ENCODE results near the gene SPIRE1.
A peak's percentile ranks its signal among the peaks of the same experiment; 100 is the strongest.

The SPIRE1 gene

DNA sequence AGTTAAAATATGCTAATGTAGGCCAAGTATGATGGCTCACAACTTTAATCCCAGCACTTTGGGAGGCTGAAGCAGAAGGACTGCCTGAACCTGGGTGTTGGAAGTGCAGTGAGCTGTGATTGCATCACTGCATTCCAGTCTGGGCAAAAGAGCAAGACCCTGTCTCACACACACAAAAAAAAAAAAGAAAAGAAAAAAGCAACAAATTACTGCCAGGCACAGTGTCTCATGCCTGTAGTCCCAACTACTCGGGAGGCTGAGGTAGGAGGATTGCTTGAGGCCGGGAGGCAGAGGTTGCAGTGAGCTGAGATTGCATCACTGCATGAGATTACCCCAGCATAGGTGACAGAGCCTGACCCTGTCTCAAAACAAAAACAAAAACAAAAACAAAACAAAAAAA, 139.6 kb downstream of the SPIRE1 start:
- H3K4me3 ChIP-seq (ENCODE audit: control insufficient read depth in 1 of 7, extremely low read depth in 1 of 7, insufficient read depth in 4 of 7, low read depth in 2 of 7, low read length in 6 of 7), result no peak overlapping the region
- H3K27me3 ChIP-seq (replicated peaks in 2 of 5; ENCODE audit: control insufficient read depth in 4 of 5, insufficient read depth in 5 of 5, low read length in 4 of 5), result no peaks in the 10 kb centered on the region
- no peaks in the 10 kb centered on the region for H3K36me3 ChIP-seq (ENCODE audit: control insufficient read depth in 4 of 4, insufficient read depth in 4 of 4, low read length in 3 of 4)
- ChIA-PET CTCF (interaction anchor here (0.8 kb wide), 1 partner anchor 127 kb away, joined by 3 read pairs; no protein-coding TSS in a partner anchor), POLR2A (interaction anchor here (0.6 kb wide), 1 partner anchor 205 kb away, joined by 3 read pairs; no protein-coding TSS in a partner anchor)
- no peak for DNase-seq
- no peaks in the 10 kb centered on the region for H3K9me3 ChIP-seq (ENCODE audit: control extremely low read depth in 1 of 5, control insufficient read depth in 4 of 5, insufficient read depth in 2 of 5, low read depth in 1 of 5, low read length in 4 of 5)
- peaks cover 0 to 16% (median 8%) of the 10 kb centered on the region in 4 experiments for H3K4me1 ChIP-seq (ENCODE audit: control extremely low read depth in 1 of 4, control insufficient read depth in 4 of 4, insufficient read depth in 4 of 4, low read length in 3 of 4)
- WGBS (ENCODE audit: insufficient coverage), result 100% methylated on average over 2 of the region's 2 CpGs
- no peak overlapping the region for H3K27ac ChIP-seq (ENCODE audit: insufficient read depth in 1 of 2, low read depth in 1 of 2, low read length in 2 of 2, poor library complexity in 1 of 2, severe bottlenecking in 2 of 2)

DNA sequence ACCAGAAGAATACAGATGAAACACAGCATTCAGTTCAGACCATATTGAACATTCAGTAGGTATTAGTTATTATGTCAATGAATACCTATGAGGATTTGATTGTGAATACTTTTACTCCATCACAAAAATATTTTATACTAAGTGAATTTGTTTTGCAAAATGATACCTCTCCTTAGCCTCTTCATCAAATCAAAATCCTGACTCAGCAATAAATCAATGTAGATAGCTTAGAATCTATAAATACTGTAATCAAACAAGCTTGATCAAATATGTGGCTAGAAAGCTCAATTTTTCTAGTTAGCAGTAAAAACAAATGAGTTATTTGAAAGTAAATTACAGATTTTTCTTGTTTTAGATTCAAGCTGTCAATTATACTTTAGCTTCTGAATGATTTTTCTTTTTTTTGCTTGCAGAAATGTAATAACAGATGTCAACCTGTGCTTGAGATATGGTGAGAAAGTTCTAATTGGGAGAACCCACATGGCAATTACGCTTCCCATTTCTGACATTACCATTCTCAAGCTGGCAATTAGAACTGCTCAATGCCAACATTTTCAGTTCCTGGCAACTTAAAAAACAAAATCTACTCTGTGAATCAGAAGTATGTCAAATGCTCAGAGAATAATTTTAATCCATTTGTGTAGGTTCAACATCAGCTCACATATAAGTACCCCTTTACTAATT, 140.6 kb downstream of the SPIRE1 start:
- POLR2A ChIA-PET, result interaction anchor here (0.6 to 0.7 kb wide), 2 partner anchors 32 to 184 kb away, joined by 3 to 4 read pairs; no protein-coding TSS in a partner anchor
- Histone ChIP-seq H3K27ac (ENCODE audit: insufficient read depth in 1 of 2, low read depth in 1 of 2, low read length in 2 of 2, poor library complexity in 1 of 2, severe bottlenecking in 2 of 2) (no peak overlapping the region), H3K36me3 (ENCODE audit: control insufficient read depth in 4 of 4, insufficient read depth in 4 of 4, low read length in 3 of 4) (no peaks in the 10 kb centered on the region), H3K4me3 (ENCODE audit: control insufficient read depth in 1 of 7, extremely low read depth in 1 of 7, insufficient read depth in 4 of 7, low read depth in 2 of 7, low read length in 6 of 7) (no peak overlapping the region), H3K9me3 (ENCODE audit: control extremely low read depth in 1 of 5, control insufficient read depth in 4 of 5, insufficient read depth in 2 of 5, low read depth in 1 of 5, low read length in 4 of 5) (no peaks in the 10 kb centered on the region), H3K27me3 (replicated peaks in 2 of 5; ENCODE audit: control insufficient read depth in 4 of 5, insufficient read depth in 5 of 5, low read length in 4 of 5) (no peaks in the 10 kb centered on the region), H3K4me1 (ENCODE audit: control extremely low read depth in 1 of 4, control insufficient read depth in 4 of 4, insufficient read depth in 4 of 4, low read length in 3 of 4) (peaks cover 0 to 16% (median 8%) of the 10 kb centered on the region in 4 experiments)
- CTCF ChIA-PET, result interaction anchor here (1.4 kb wide), 1 partner anchor 10 kb away, joined by 4 read pairs; no protein-coding TSS in a partner anchor
- no peak for DNase-seq
- whole genome bisulfite sequencing (ENCODE audit: insufficient coverage), result 80% methylated on average over 1 of the region's 1 CpG

DNA sequence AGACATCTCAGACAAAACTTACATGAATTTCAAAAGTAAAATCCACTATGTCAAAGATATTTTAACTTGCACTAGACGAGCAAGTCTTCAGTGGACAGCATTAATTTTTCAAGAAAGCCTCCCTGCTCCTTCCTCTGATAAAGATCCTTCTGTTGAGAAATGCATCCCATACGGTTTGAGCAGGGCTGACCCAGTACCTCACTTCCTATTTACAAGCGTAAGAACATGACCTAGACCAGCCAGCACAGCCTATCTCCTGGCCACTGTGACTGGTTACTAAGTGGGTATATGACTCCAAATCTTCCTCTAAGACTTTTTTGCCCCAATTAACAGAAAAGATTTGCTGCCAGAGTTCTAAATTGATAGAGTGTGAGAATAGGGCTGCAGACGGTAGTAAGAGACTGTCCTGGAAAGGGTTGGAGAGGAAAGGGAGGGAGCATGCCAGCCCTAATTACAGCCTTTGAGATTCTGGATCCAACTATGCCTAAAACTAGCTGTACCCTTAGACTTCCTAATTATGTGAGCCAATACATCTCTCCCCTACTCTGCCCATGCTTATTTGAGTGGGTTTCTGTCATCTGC, 141.8 kb downstream of the SPIRE1 start:
- Histone ChIP-seq H3K27me3 (replicated peaks in 2 of 5; ENCODE audit: control insufficient read depth in 4 of 5, insufficient read depth in 5 of 5, low read length in 4 of 5) (no peaks in the 10 kb centered on the region), H3K4me3 (ENCODE audit: control insufficient read depth in 1 of 7, extremely low read depth in 1 of 7, insufficient read depth in 4 of 7, low read depth in 2 of 7, low read length in 6 of 7) (no peak overlapping the region), H3K4me1 (ENCODE audit: control extremely low read depth in 1 of 4, control insufficient read depth in 4 of 4, insufficient read depth in 4 of 4, low read length in 3 of 4) (peaks cover 0 to 16% (median 8%) of the 10 kb centered on the region in 4 experiments), H3K9me3 (ENCODE audit: control extremely low read depth in 1 of 5, control insufficient read depth in 4 of 5, insufficient read depth in 2 of 5, low read depth in 1 of 5, low read length in 4 of 5) (no peaks in the 10 kb centered on the region), H3K36me3 (ENCODE audit: control insufficient read depth in 4 of 4, insufficient read depth in 4 of 4, low read length in 3 of 4) (peaks cover 0 to 2% (median 0%) of the 10 kb centered on the region in 4 experiments), H3K27ac (ENCODE audit: insufficient read depth in 1 of 2, low read depth in 1 of 2, low read length in 2 of 2, poor library complexity in 1 of 2, severe bottlenecking in 2 of 2) (no peak overlapping the region)
- DNase-seq, result peak in 2 of 3 donors; percentile 15 to 28
- POLR2A ChIA-PET, result no interaction called here
- WGBS (ENCODE audit: insufficient coverage), result 48% methylated on average over 4 of the region's 4 CpGs
- CTCF ChIA-PET, result interaction anchor here (1.1 kb wide), 1 partner anchor 15 kb away, joined by 5 read pairs; no protein-coding TSS in a partner anchor

DNA sequence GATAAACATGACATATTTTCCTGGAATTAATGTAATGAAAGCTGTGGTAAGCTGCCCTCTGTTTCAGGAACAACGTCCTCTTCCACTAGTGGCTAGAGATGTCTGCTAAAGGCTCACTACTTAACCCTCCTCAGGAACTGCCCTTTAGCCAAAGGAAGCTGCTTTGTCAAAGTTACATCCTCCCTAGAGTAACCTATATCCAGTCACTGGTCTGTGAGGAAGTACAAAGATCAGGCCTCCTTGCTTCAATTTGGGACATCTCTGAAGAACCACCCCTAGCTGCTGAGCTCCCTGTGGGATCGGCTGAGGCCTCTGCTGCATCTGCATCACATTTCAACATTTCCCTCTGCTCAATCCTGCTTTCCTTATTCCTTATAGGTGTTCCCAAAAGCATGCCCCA, 142.4 kb downstream of the SPIRE1 start:
- 31% methylated on average over 2 of the region's 2 CpGs for WGBS (ENCODE audit: insufficient coverage)
- no peak overlapping the region for H3K27ac ChIP-seq (ENCODE audit: insufficient read depth in 1 of 2, low read depth in 1 of 2, low read length in 2 of 2, poor library complexity in 1 of 2, severe bottlenecking in 2 of 2)
- H3K4me1 ChIP-seq (ENCODE audit: control extremely low read depth in 1 of 4, control insufficient read depth in 4 of 4, insufficient read depth in 4 of 4, low read length in 3 of 4), result peaks cover 0 to 16% (median 8%) of the 10 kb centered on the region in 4 experiments
- peaks cover 0 to 4% (median 0%) of the 10 kb centered on the region in 4 experiments for H3K36me3 ChIP-seq (ENCODE audit: control insufficient read depth in 4 of 4, insufficient read depth in 4 of 4, low read length in 3 of 4)
- ChIA-PET CTCF (interaction anchor here (1.0 to 1.4 kb wide), 4 partner anchors 9 to 93 kb away, joined by 3 to 5 read pairs (median 4); no protein-coding TSS in a partner anchor), POLR2A (interaction anchor here (0.6 kb wide), 1 partner anchor 47 kb away, joined by 3 read pairs; no protein-coding TSS in a partner anchor)
- DNase-seq, result peak in 2 of 3 donors; percentile 15 to 33
- H3K9me3 ChIP-seq (ENCODE audit: control extremely low read depth in 1 of 5, control insufficient read depth in 4 of 5, insufficient read depth in 2 of 5, low read depth in 1 of 5, low read length in 4 of 5), result no peaks in the 10 kb centered on the region
- no peaks in the 10 kb centered on the region for H3K27me3 ChIP-seq (replicated peaks in 2 of 5; ENCODE audit: control insufficient read depth in 4 of 5, insufficient read depth in 5 of 5, low read length in 4 of 5)
- no peak overlapping the region for H3K4me3 ChIP-seq (ENCODE audit: control insufficient read depth in 1 of 7, extremely low read depth in 1 of 7, insufficient read depth in 4 of 7, low read depth in 2 of 7, low read length in 6 of 7)

DNA sequence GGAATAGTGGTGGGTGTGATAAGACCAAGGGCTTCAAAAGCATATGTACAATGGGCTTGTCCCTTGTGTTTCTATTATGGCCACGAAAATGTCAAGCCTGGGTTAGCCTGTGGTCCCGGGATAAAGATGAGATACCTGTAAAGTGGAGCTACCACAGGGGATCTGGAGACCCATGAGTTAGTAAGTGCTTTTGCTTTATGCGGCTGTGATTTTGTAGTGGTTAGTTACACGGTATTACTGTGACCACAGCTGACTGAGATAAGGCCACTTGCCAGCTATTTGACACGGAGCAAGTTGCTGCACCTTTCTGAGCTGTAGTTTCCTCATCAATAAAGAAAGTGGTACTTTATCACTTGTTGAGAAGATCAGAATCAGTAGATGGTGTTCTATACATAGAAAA, 150.9 kb downstream of the SPIRE1 start:
- Histone ChIP-seq H3K4me3 (ENCODE audit: control insufficient read depth in 1 of 7, extremely low read depth in 1 of 7, insufficient read depth in 4 of 7, low read depth in 2 of 7, low read length in 6 of 7) (no peak overlapping the region), H3K27me3 (replicated peaks in 2 of 5; ENCODE audit: control insufficient read depth in 4 of 5, insufficient read depth in 5 of 5, low read length in 4 of 5) (no peaks in the 10 kb centered on the region), H3K4me1 (ENCODE audit: control extremely low read depth in 1 of 4, control insufficient read depth in 4 of 4, insufficient read depth in 4 of 4, low read length in 3 of 4) (no peaks in the 10 kb centered on the region), H3K27ac (ENCODE audit: insufficient read depth in 1 of 2, low read depth in 1 of 2, low read length in 2 of 2, poor library complexity in 1 of 2, severe bottlenecking in 2 of 2) (no peak overlapping the region), H3K36me3 (ENCODE audit: control insufficient read depth in 4 of 4, insufficient read depth in 4 of 4, low read length in 3 of 4) (peaks cover 0 to 21% (median 2%) of the 10 kb centered on the region in 4 experiments), H3K9me3 (ENCODE audit: control extremely low read depth in 1 of 5, control insufficient read depth in 4 of 5, insufficient read depth in 2 of 5, low read depth in 1 of 5, low read length in 4 of 5) (no peaks in the 10 kb centered on the region)
- POLR2A ChIA-PET, result no interaction called here
- 94% methylated on average over 4 of the region's 5 CpGs for WGBS (ENCODE audit: insufficient coverage)
- CTCF ChIA-PET, result interaction anchor here (1.4 kb wide), 1 partner anchor 10 kb away, joined by 4 read pairs; no protein-coding TSS in a partner anchor
- DNase-seq, result no peak

DNA sequence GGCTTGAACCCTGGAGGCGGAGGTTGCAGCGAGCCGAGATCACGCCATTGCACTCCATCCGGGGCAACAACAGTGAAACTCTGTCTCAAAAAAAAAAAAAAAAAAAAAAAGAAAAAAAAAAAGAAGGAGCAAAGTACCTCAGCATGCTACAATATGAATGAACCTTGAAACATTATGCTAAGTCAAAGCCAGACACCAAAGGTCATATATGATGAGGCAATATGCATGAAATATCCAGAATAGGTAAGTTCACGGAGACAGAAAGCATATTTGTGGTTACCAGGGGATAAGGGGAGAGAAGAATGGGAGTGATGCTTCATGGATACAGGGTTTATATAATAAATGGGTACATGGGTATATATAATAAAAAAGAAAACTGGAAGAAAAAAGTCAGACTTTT, 156.9 kb downstream of the SPIRE1 start:
- POLR2A ChIA-PET, result interaction anchor here (0.6 kb wide), 1 partner anchor 778 kb away, joined by 3 read pairs; no protein-coding TSS in a partner anchor
- no peaks in the 10 kb centered on the region for H3K9me3 ChIP-seq (ENCODE audit: control extremely low read depth in 1 of 5, control insufficient read depth in 4 of 5, insufficient read depth in 2 of 5, low read depth in 1 of 5, low read length in 4 of 5)
- H3K4me1 ChIP-seq (ENCODE audit: control extremely low read depth in 1 of 4, control insufficient read depth in 4 of 4, insufficient read depth in 4 of 4, low read length in 3 of 4), result peaks cover 0 to 6% (median 0%) of the 10 kb centered on the region in 4 experiments
- H3K36me3 ChIP-seq (ENCODE audit: control insufficient read depth in 4 of 4, insufficient read depth in 4 of 4, low read length in 3 of 4), result peaks cover 0 to 11% (median under 1%) of the 10 kb centered on the region in 4 experiments
- no peak overlapping the region for H3K27ac ChIP-seq (ENCODE audit: insufficient read depth in 1 of 2, low read depth in 1 of 2, low read length in 2 of 2, poor library complexity in 1 of 2, severe bottlenecking in 2 of 2)
- WGBS (ENCODE audit: insufficient coverage), result 100% methylated on average over 4 of the region's 6 CpGs
- CTCF ChIA-PET, result no interaction called here
- H3K27me3 ChIP-seq (replicated peaks in 2 of 5; ENCODE audit: control insufficient read depth in 4 of 5, insufficient read depth in 5 of 5, low read length in 4 of 5), result no peaks in the 10 kb centered on the region
- H3K4me3 ChIP-seq (ENCODE audit: control insufficient read depth in 1 of 7, extremely low read depth in 1 of 7, insufficient read depth in 4 of 7, low read depth in 2 of 7, low read length in 6 of 7), result no peak overlapping the region
- no peak for DNase-seq

DNA sequence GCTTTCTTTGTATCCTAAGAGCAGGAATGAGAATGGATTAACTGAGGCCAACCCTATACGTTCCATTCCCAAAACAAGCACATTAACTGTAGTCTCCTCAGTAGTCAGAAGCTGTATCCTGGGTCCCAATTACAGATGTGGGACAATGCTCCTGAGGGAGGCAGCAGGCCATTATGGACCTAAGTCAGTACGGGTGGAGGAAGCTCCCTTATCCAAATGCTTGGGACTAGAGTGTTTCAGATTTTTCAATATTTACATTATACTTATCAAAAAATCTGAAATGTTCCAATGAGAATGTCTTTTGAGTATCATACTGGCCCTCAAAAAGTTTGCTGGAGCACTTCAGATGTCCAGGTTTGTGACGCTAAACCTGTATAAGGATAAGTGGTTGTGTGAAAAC, 160.1 kb downstream of the SPIRE1 start:
- Histone ChIP-seq H3K4me3 (ENCODE audit: control insufficient read depth in 1 of 7, extremely low read depth in 1 of 7, insufficient read depth in 4 of 7, low read depth in 2 of 7, low read length in 6 of 7) (no peak overlapping the region), H3K27ac (ENCODE audit: insufficient read depth in 1 of 2, low read depth in 1 of 2, low read length in 2 of 2, poor library complexity in 1 of 2, severe bottlenecking in 2 of 2) (no peak overlapping the region), H3K4me1 (ENCODE audit: control extremely low read depth in 1 of 4, control insufficient read depth in 4 of 4, insufficient read depth in 4 of 4, low read length in 3 of 4) (peaks cover 0 to 6% (median 0%) of the 10 kb centered on the region in 4 experiments), H3K9me3 (ENCODE audit: control extremely low read depth in 1 of 5, control insufficient read depth in 4 of 5, insufficient read depth in 2 of 5, low read depth in 1 of 5, low read length in 4 of 5) (no peaks in the 10 kb centered on the region), H3K36me3 (ENCODE audit: control insufficient read depth in 4 of 4, insufficient read depth in 4 of 4, low read length in 3 of 4) (peaks cover 0 to 10% (median 4%) of the 10 kb centered on the region in 4 experiments), H3K27me3 (replicated peaks in 2 of 5; ENCODE audit: control insufficient read depth in 4 of 5, insufficient read depth in 5 of 5, low read length in 4 of 5) (no peaks in the 10 kb centered on the region)
- DNase-seq, result no peak
- POLR2A ChIA-PET, result no interaction called here
- 100% methylated on average over 2 of the region's 3 CpGs for WGBS (ENCODE audit: insufficient coverage)
- CTCF ChIA-PET, result interaction anchor here (1.2 kb wide), 1 partner anchor 73 kb away, joined by 3 read pairs; no protein-coding TSS in a partner anchor

All from common myeloid progenitor, CD34-positive (primary cell).